T-helper 1 cell (primary cell): ENCODE measurements around the gene CHD8.
A peak's percentile ranks its signal among the peaks of the same experiment; 100 is the strongest.
"Not testable (repeated sequence)": the region's sequence is repeated elsewhere in the genome, so short reads cannot be mapped to it uniquely, and the experiment has no call there.

Experiments
- DNase-seq, 5 donors: peaks; one replicate each; pipeline ENCODE4 v3.0.0-alpha.2; 2012 to 2020

The CHD8 gene

DNA sequence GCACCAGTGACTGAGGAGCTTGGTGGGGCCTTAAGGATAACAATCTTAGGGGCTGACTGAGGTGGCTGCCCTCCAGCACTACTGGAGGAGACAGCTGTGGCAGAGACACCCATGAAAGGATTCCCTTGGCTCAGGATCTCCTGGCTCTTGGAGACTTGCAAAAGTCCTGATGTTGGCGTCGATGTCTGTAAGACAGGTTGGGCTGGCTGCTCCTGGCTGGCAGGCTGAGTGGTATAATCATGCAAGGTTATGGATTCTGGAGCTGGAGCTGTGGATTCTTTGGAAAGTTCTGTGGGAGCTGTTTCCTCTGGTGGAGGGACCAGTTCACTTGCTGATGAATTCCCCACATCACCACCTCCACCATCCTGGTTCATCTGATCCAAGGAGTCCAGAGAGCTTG lies 24.8 kb downstream of the CHD8 start:
- no peak for DNase-seq

DNA sequence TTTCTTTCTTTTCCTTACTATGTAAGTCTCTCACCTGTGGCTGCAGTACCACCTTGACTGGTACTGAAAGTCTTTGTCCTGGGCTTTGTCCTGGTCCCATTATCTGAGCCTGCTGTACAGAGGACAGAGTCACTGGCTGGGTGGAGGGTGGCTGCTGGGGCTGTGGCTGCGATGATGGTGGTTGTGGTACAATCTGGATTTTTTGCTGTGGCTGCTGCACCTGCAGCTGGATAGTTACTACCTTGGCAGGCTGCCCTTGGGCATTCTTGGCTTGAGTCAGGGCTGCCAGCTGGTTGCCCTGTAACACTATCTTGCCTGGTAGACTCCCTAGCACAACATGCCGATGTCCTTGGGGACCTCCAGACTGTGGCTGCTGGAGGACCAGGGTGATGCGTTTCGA lies 27.0 kb downstream of the CHD8 start:
- no peak for DNase-seq

DNA sequence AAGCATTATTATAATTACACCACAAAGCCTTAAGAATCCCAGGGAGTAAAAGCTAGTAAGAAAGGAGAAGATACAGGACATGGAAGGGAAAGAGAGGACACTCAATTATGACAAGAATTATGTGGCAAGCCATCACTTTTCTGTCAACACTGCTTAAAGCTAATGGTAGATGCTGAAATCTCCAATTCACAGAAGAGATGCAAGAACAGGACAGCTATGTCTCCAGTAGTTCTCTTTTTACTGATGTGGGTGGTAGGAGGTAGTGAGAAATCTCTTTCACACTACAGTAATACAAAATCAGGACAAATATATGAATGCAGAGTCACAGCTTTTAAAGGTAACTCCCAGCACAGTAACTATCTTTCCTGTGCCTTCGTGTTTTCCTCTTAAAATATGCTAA lies 29.2 kb downstream of the CHD8 start:
- no peak for DNase-seq

DNA sequence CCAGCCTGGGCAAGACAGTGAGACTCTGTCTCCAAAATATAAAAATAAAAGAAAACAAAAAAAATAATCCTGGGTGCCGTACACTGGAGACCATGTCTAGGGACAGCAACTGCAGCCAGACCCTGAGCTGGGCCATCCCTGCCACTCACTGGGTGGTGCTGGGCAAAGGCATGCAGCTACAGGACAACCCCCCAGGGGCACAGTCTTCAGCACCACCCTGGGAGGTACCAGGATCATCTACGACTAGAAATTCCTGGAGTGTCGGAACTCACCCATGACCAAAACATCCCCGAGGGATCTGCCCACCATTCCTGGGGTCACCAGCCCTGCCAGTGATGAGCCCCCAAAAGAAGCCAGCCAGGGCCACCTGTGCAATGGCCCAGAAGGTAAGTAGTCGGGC lies 36.4 kb downstream of the CHD8 start:
- no peak for DNase-seq

DNA sequence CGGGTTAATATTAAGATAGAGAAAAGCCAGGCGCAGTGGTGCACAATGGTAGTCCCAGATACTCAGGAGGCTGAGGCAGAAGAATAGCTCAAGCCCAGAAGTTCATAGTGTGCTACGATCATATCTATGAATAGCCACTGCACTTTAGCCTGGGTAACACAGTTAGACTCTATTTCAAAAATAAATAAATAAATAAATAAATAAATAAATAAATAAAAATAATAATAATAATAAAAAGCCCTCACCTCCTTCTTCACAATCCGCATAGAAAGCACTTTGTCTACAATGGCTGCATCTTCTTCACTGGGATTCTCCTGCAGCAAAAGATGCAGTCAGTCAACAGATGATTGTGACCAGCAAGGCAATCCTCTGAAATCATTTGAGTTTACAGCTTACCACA lies 40.6 kb downstream of the CHD8 start:
- no peak for DNase-seq

DNA sequence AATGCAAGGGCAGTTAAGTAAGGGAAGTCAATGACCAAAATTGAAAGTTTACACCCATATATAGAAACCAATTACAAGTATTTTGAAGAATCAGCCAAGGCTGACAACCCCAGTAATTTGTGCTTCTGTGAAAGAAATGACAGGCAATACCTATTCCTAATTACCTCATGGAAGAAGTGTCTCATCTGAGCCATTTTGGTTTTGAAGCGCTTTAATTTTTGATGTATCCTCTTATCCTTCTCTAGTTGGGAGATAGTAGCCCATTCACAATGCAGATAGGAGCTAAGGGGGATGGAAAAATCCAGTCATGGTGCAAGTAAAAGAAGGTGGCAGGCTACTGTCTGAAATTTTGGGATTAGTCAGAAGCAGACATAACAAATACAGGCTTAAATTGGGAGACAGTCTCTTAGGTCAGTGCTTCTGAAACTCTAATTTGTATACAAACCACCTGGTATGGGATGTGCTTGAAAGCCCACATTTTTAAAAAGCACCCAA lies 41.7 kb downstream of the CHD8 start:
- peak in 1 of 5 donors; percentile 68 for DNase-seq

DNA sequence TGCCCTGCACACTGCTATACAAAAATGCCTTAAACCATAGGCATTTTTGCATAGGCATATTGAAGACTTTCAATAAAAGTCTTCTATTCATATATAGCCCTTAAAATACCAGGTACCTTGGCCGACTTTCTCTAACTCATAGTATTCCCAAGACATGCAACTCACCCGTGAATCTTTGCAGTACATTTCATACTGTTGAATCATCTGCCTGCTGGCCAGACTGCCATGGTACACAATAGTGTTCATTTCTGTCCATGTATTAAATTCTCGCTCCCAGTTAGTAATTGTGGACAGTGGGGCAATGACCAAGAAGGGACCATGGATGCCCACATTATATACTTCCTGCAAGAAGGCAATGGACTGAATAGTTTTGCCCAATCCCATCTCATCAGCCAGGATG lies 47.8 kb downstream of the CHD8 start:
- no peak for DNase-seq

DNA sequence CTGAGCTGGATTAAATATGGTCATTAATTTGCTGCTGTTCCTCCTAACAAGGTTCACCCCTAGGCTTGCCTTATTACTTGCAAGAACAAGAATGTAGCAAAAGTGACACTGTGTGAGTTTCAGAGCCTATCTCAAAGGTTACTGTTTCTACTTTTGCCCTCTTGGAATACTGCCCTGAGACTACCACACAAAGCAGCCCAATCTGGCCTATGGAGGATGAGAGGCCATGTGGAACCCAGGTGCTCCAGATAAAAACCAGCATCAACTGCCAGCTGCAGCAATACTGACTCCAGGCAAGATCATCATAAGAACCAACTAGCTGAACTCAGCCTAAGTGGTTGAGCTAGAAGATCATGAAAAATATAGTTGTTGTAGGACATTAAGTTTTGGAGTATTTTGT lies 49.7 kb downstream of the CHD8 start:
- DNase-seq = no peak

DNA sequence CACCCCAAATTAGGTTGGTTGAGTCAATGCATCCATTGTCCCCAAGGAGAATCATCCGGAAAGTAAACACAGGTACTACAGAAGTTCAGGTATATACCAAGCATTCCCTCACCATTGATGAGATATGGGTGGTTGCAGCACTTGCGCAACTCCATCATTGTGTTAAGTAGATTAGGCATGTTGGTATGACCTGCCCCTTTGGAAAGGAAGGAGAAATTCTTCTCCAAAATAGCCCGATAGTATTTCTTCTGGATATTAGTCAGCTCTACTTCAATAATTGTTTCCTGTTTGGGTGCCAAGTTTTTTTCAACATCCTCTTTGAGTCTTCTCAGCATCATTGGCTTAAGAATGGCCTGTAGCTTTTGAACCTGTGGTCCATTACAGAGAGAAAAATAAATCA lies 50.8 kb downstream of the CHD8 start:
- no peak for DNase-seq

DNA sequence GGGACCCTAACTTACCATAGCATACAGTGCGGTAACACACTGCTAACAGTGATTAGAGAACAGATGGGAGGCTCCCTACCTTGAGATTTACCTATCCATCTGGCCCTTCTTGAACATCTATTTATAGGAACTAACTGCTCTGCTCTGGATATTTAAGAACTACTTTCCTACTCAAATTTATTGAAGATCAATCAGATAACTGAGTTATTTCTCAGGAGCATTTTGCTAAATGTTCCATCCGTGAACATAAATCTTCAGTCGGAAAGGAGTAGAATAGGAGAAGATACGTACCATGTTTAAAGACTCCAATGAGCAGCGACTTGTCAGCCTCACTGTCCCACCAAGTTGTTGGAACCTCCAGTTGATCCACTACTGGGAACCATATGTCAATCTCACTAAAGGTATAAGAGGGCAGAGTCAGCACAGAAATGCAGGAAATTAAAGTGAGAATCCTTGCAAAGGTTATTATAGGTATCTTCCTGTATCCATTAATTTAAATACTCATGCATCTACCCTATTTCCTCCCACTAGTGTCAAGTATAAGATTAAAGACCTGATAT lies 56.5 kb downstream of the CHD8 start:
- DNase-seq = no peak

DNA sequence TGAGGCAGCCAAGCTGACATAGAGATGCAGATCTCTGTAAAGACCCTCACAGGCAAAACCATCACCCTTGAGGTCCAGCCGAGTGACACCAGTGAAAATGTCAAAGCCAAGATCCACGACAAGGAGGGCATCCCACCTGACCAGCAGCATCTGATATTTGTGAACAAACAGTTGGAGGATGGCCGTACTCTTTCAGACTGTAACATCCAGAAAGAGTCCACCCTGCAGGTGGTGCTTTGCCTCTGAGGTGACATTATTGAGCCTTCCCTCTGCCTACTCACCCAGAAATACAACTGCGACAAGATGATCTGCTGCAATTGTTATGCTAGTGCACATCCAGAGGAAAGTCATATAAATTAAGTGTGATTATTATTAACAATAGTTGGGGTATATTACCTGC lies 57.0 kb downstream of the CHD8 start:
- no peak for DNase-seq

DNA sequence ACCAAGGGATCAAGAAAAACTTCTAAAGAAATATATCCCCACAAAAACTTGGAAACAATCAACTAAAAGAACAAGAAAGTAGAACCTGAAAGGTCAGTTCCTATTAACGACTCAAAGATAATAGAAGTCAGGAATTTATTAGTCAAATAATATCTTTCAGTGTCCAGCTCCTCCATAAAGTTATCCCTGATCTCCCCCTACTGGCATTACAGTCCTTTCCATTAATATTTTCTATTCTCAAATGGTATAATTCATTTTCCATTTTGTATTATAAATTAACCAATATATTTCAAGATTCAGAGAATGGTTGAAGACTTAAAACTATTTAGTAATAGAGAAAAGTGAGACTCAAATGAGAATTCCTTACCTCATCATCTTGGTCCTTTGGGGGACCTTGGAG lies 60.5 kb downstream of the CHD8 start:
- DNase-seq = no peak

DNA sequence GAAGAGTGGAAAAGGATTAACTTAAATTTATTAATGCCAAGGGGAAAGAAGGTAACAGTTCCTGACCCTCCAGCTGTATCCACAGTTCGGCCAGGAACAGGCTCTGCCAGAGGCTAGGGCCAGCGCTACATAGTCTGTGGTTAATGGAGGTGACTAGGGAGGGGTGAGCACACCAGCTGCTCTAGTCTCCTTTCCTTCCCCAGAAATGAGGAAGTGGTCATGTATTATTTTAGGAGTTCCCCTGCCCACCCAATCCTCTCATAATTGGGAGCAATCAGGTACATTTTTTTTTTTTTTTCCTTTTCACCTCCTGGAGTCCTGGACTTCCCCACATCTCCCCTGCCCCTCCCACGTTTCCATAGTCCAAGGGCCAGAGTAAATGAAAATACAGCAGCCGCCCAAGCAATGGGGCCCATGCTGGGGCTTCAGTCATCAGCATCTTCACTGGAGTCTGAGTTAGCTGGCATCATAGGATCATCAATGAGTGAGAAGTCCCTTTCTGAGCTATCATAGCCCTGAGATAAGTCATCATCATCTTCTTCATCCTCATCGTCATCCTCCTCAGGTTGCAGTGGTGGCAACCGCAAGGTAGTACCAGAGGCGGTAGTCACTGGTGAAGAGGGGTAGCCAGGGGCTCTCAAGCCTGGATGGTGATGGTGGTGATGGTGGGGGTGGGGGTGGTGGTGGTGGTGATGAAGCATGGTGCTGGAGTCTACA lies 70.6 kb downstream of the CHD8 start:
- DNase-seq = no peak

DNA sequence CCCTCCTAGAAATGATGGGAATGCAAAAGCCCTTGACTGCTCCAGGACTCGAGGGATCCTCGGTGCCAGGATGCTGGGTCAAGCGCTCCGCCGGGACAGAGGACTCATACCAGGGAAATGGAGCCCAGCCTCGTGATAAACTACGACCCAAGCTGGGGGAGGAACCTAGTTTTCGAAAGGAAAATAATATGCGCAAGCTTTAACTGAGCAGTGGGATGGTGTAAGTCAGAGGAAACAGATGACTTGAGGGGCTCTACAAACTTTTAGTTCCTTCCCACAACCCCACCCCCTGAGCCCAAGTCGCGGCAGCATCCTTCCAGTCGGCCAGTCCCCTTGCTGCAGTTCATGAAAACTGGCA lies 71.5 kb downstream of the CHD8 start:
- DNase-seq = no peak

DNA sequence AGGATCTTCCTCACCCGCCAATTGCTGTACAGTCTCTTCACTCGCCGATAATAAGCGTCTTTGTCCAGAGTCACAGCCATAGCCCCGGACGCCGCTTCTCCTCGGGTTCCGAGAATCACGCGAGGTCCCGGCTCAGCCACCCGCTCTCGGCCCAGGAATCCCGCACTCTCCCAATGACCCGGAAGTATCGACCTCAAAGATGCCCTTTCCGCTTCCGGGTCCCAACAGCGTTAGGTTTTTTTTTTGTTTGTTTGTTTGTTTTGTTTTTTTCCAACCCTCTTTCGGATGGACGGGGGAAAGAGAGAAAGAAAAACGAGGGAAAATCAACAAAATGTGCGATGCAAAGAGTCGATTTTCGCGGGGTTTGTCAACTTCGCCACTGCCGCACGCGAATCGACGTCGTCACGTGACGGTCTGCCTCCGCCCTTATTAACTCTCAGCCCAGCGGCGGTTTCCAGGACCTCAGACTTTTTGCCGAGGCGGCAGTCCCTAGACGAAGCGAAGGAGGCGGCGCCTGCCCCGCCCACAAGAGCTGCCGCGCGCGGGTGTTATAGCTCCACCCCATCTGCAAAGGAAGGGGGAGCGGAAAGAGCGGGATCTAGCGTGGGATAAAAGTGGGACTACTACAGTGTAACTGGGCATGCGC lies 72.0 kb downstream of the CHD8 start, which contains the start of gene SUPT16H:
Gene SUPT16H, minus strand, starts transcription at position 172 of the 646 bp plus-strand sequence. Its CDS starts 92 bp downstream, at position 80.
- peak; percentile 88 to 96 (median 92) for DNase-seq

DNA sequence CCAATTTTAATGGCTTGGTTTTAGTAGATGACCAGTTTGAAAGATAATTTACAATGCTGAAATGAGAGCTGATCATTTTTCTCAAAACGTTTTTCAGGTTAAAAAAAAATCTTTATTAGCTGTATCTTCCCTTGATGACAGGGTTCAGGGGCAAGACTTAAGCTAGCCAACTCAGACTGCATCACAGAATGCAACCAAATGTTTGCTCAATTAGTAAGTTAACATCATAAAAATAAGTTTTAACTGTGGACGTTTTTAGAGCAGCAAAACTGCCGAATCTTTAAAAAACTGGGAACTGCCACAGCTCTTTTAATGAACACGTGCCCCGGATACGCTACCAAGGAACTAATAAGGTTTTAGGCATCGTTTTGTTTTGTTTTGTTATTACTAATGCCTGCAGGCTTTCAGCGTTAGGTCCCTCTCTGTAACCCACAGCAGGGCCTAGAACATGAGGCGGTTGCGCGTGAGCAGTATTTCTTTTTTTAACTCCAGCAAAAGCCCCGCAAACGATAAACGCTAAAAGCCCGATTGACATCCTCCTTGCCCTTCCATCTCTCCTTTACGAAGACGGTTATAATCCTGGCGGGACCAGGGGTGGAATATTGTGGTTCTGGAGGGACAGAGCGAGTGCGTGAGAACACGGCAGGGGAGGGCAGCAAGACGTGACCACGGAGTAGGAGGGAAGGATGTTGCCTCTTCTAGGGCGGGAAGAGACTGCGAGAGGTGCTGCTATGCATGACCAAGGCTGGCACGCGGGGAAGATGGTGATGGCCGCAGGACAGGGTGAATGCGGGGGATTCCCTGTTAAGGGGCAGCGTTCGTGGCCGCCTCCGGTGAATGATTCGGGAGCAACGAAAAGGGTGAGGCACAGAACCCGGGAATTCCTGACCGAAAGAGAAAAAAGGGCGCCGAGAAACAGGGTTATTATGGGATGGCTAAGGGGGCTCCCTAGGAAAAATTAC lies 72.8 kb downstream of the CHD8 start:
- DNase-seq = peak in 4 of 5 donors; percentile 18 to 65 (median 26)

DNA sequence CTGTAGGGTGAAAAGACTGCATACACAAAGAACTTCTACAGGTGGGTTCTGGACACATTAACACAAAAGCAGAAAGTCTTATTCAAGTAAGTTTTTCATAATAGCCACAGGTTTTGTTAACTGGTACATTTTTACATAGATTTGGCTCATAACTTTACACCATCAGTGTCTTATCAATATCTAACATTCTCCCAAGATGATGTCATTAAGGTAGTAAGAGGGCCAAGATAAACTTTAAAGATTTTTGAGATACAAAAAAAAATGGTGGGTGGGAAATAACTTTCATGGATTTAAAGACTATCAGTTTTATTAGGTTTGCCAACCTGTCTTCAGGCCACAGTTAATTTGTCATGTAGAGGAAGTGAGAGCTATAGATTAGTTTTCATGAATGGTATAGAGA lies 73.8 kb downstream of the CHD8 start:
- no peak for DNase-seq

DNA sequence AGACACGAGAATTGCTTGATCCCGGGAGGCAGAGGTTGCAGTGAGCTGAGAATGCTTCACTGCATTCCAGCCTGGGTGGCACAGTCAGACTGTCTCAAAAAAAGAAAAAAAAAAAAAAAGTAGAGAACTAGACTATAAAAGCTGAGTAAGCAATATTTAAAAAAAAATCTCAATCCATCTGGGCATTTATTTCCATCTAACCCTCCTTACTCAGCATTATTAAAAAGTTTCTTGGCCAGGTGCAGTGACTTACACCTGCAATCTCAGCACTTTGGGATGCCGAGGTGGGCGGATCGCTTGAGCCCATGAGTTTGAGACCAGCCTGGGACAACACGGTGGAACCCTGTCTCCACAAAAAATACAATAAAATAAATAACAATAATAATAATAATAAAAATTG lies 76.6 kb downstream of the CHD8 start:
- no peak for DNase-seq

DNA sequence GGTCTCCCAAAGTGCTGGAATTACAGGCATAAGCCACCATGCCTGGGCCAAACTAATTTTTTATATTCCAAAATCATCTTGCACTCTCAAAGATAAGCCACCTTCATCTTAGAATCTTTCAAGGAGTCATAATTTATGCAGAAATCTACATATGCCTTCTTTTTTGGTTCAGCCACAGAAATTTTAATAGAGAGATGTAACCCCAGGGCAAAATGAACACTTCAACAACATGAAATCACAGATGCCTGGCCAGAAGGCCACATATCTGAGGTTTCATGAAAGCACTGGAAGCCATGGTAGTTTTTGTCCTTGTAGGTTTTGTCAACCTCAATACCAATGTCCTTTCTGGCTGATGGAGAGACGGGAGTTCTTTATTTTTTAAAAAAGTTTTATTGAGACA lies 81.9 kb downstream of the CHD8 start:
- no peak for DNase-seq

DNA sequence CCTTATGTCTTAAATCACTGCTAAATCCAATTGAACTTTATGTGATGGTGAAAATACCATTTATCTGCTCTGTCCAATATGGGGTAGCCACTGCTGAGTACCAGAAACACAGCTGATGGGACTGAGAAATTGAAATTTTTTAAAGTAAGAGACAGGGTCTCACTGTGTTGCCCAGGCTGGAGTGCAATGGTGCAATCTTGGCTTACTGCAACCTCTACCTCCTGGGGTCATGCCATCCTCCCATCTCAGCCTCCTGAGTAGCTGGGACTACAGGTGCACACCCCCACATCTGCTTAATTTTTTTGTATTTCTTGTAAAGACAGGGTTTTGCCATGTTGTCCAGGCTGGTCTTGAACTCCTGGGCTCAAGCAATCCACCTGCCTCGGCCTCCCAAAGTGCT lies 83.1 kb downstream of the CHD8 start:
- DNase-seq = not testable (repeated sequence)

DNA sequence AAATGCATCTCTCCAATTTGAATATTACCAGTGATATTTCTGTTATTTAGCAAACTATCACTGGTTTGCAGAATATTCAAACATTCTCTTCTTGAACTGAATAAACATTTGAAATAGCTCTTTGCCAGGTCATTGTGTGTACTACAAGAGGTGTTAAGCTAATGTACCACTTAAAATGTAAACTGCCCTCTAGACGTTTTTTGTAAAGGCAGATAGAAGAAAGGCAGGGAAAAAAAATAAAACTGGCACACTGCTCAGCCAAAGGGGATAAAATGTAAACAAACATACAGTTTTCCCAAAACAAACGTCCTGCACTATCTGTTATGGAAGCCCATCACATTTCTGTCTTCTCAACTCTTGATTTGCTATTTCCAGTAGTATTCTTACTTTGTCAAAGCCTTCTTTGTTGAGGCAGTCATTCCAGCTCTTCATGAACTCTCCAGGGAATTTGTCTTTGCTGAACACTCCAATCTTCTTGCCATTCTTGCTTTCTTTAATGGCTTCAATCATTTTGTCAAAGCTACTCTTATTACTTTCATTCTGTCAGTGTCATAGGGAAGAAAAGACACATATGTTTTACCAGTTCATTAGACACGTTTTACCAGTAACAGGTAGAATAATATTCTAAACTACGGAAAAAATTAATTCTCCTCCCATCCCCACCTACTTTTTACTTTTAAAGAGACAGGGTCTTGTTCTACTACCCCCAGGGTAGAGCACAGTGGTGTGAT lies 85.8 kb downstream of the CHD8 start:
- no peak for DNase-seq

DNA sequence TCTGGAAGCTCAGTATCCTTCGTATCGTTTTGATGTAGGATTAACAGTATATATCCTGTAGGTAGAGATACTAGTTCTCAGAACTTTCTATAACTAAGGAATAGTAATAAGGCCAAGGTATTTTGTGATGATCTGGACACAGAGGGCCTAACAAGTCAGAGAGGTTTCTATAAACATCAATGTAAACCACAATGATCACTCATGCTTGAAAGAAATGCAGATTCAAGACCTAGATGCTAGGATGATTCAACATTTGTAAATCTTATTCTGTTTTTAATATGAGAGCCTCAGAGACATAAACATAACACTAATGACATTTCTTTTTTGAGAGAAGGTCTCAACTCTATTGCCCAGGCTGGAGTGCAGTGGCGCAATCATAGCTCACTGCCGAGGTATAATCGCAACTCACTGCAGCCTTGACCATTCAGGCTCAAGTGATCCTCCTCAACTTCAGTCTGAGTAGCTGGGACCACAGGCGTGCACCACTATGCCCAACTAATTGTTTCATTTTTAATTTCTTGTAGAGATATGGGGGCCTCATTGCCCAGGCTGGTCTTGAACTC lies 88.3 kb downstream of the CHD8 start:
- DNase-seq = no peak
